ENCODE results near the gene CASZ1.

DNA sequence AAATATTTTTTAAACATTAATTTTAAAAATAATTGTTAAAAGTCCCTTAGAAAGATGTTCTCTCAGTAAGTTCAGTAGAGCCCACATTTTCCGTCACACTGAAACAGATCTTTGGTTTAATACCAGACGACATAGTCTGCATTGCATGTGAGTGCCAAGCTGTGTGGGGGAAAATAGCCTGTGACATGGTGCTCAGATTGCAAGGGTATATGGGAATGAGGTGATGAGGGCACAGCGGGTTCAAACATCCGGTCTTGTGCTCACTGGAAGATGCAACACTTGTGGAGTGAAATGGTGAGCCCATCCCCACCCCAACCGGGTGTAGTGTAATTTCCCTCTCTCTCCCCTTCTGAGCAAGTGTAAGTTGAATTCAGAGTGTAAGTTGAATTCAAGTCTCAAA lies 207.4 kb downstream of the CASZ1 start:
- TF ChIP-seq, protein P1, sequence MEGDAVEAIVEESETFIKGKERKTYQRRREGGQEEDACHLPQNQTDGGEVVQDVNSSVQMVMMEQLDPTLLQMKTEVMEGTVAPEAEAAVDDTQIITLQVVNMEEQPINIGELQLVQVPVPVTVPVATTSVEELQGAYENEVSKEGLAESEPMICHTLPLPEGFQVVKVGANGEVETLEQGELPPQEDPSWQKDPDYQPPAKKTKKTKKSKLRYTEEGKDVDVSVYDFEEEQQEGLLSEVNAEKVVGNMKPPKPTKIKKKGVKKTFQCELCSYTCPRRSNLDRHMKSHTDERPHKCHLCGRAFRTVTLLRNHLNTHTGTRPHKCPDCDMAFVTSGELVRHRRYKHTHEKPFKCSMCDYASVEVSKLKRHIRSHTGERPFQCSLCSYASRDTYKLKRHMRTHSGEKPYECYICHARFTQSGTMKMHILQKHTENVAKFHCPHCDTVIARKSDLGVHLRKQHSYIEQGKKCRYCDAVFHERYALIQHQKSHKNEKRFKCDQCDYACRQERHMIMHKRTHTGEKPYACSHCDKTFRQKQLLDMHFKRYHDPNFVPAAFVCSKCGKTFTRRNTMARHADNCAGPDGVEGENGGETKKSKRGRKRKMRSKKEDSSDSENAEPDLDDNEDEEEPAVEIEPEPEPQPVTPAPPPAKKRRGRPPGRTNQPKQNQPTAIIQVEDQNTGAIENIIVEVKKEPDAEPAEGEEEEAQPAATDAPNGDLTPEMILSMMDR (IDR thresholded peaks at IDR 0.05): no peak
- no peak for TF ChIP-seq POLR2A (IDR thresholded peaks at IDR 0.05)

Measured in testis (tissue), 2 donors.